ENCODE measurements around the gene PXT1.

The PXT1 gene

DNA sequence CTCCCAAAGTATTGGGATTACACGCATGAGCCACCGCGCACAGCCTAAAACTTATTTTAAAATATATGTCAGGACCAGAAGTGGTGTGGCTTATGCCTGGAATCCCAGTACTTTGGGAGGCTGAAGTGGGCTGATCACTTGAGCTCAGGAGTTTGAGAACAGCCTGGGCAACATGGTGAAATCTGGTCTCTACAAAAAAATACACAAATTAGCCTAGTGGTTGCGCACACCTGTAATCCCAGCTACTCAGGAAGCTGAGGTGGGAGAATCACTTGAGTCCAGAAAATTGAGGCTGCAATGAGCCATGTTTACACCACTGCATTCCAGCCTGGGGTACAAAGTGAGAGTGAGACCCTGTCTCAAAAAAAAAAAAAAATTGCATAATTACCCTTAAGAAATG, 13.7 kb downstream of the PXT1 start:
- no peaks in the 10 kb centered on the region for H3K4me1 ChIP-seq
- H3K36me3 ChIP-seq (ENCODE audit: control insufficient read depth, insufficient read depth, low read length) = no peaks in the 10 kb centered on the region
- H2AFZ ChIP-seq = no peak overlapping the region
- no peak overlapping the region for H3K27ac ChIP-seq
- H3K9me3 ChIP-seq (ENCODE audit: control insufficient read depth, low read length) = no peaks in the 10 kb centered on the region
- TF ChIP-seq, protein P1, sequence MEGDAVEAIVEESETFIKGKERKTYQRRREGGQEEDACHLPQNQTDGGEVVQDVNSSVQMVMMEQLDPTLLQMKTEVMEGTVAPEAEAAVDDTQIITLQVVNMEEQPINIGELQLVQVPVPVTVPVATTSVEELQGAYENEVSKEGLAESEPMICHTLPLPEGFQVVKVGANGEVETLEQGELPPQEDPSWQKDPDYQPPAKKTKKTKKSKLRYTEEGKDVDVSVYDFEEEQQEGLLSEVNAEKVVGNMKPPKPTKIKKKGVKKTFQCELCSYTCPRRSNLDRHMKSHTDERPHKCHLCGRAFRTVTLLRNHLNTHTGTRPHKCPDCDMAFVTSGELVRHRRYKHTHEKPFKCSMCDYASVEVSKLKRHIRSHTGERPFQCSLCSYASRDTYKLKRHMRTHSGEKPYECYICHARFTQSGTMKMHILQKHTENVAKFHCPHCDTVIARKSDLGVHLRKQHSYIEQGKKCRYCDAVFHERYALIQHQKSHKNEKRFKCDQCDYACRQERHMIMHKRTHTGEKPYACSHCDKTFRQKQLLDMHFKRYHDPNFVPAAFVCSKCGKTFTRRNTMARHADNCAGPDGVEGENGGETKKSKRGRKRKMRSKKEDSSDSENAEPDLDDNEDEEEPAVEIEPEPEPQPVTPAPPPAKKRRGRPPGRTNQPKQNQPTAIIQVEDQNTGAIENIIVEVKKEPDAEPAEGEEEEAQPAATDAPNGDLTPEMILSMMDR (IDR thresholded peaks at IDR 0.05) = no peak
- H3K4me3 ChIP-seq (ENCODE audit: low read depth, low read length) = no peak overlapping the region
- H3K79me2 ChIP-seq = no peaks in the 10 kb centered on the region
- no peaks in the 10 kb centered on the region for H3K27me3 ChIP-seq (ENCODE audit: control insufficient read depth, insufficient read depth, low read length)
- no peak overlapping the region for H3K9ac ChIP-seq
- no peak overlapping the region for H3K4me2 ChIP-seq (ENCODE audit: low read length)

DNA sequence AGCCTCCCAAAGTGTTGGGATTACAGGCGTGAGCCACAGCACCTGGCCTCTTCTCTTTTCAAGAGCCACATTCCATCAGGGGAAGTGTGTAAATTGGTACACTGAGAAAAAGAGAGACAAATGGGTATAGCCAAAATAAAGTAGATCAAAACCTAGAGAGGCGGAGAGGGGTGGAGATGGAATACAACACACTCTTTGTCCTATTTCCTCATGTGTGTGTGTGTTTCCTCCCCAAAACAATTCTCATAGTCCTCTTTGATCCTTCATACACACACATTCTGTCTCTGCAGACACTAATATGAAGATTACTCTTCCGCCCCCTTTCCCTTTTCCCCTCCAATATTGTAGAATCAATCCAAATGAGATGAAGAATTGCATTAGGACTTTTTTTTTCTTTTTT, 16.0 kb downstream of the PXT1 start:
- Histone ChIP-seq H2AFZ (no peak overlapping the region), H3K9ac (no peak overlapping the region), H3K4me2 (ENCODE audit: low read length) (no peak overlapping the region), H3K36me3 (ENCODE audit: control insufficient read depth, insufficient read depth, low read length) (no peaks in the 10 kb centered on the region), H3K4me1 (no peaks in the 10 kb centered on the region), H3K9me3 (ENCODE audit: control insufficient read depth, low read length) (no peaks in the 10 kb centered on the region), H3K4me3 (ENCODE audit: low read depth, low read length) (no peak overlapping the region), H3K79me2 (no peaks in the 10 kb centered on the region), H3K27ac (no peak overlapping the region), H3K27me3 (ENCODE audit: control insufficient read depth, insufficient read depth, low read length) (no peaks in the 10 kb centered on the region)
- TF ChIP-seq, protein P1 (IDR thresholded peaks at IDR 0.05) = no peak

DNA sequence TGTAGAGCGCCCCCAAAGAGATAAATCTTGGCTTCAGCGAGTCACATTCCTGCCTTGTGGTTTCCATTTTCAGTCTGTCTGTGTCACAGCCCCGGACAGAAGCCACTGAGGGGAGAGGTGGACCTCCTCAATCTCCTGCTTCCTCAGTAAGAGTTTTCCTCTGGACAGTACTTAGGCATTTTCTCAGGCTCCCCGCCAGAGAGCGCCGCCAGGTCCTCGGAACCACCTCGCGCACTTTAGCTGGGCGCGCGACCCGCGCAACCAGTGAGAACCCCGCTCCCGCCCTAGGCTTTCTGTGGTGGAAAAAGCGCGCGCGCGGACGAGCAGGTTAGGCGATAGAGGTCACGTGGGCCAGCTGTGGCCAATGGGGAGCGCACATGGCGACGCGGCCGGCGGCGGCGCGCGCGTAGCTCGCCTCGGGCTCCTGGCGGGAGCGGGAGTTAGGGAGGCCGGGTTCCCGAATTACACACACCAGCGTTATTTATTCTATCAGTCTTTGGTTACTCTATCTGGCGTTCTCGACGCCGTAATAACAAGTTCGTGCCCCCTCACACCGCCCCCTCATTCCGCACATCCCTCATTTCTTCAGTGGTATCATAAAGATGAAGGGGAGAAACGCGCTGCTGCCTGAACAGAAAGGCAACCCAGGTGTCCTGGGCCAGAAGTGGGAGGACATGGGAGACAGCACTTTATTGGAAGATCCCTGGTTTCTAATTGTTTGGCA, 19.4 kb downstream of the PXT1 start:
- TF ChIP-seq, protein P1 (IDR thresholded peaks at IDR 0.05) = peak; percentile 82
- Histone ChIP-seq H3K79me2 (no peaks in the 10 kb centered on the region), H3K36me3 (ENCODE audit: control insufficient read depth, insufficient read depth, low read length) (no peaks in the 10 kb centered on the region), H3K27ac (peak overlapping the region; percentile 82), H2AFZ (peak overlapping the region; percentile 99), H3K27me3 (ENCODE audit: control insufficient read depth, insufficient read depth, low read length) (no peaks in the 10 kb centered on the region), H3K9me3 (ENCODE audit: control insufficient read depth, low read length) (no peaks in the 10 kb centered on the region), H3K4me3 (ENCODE audit: low read depth, low read length) (peak overlapping the region; percentile 84), H3K4me2 (ENCODE audit: low read length) (peak overlapping the region; percentile 99), H3K9ac (peak overlapping the region; percentile 40), H3K4me1 (no peaks in the 10 kb centered on the region)

DNA sequence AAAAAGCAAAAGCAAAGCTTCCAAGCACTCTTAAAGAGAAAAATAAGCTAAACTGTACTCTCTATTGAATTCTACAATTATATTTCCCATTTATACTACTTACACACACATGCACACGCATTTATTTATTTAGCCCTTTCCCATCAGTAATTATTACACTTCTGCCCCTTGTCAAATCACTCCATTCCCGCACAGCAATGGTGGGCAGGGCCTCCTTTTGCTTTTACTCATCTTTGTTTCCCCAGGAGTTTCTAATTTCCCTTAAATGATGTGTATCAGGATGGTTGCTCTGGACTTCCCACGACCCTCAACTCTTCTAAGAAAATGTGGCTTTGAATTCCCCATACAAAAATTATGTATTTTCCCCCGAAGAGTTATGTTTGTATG, 19.9 kb downstream of the PXT1 start:
- Histone ChIP-seq H3K4me3 (ENCODE audit: low read depth, low read length) (peak overlapping the region; percentile 84), H3K4me2 (ENCODE audit: low read length) (peak overlapping the region; percentile 99), H3K27ac (peak overlapping the region; percentile 82), H3K79me2 (no peaks in the 10 kb centered on the region), H2AFZ (peak overlapping the region; percentile 74), H3K36me3 (ENCODE audit: control insufficient read depth, insufficient read depth, low read length) (no peaks in the 10 kb centered on the region), H3K27me3 (ENCODE audit: control insufficient read depth, insufficient read depth, low read length) (no peaks in the 10 kb centered on the region), H3K9me3 (ENCODE audit: control insufficient read depth, low read length) (no peaks in the 10 kb centered on the region), H3K4me1 (no peaks in the 10 kb centered on the region), H3K9ac (no peak overlapping the region)
- TF ChIP-seq, protein P1 (IDR thresholded peaks at IDR 0.05) = no peak

DNA sequence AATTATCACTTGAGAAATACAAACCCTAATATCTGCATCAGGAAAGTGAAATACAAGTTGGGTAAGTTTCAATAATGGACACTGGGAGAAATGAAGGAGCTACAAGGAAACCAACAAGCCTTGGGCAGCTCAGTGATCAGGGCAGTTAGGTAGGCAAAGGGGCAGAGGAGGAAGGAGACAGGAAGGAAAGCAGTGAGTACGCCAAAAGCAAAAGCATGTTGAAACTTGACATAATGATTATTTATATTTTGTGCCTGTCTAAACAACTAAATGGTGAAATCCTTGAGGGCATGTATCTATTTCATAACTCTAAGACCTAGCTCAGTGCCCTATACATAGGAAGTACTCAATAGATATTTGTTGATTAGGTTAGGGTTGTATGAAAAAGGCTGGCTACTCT, 23.3 kb downstream of the PXT1 start:
- Histone ChIP-seq H3K4me2 (ENCODE audit: low read length) (no peak overlapping the region), H3K9ac (no peak overlapping the region), H3K79me2 (no peaks in the 10 kb centered on the region), H3K4me1 (no peaks in the 10 kb centered on the region), H3K36me3 (ENCODE audit: control insufficient read depth, insufficient read depth, low read length) (no peaks in the 10 kb centered on the region), H3K27ac (no peak overlapping the region), H2AFZ (no peak overlapping the region), H3K4me3 (ENCODE audit: low read depth, low read length) (no peak overlapping the region), H3K9me3 (ENCODE audit: control insufficient read depth, low read length) (no peaks in the 10 kb centered on the region), H3K27me3 (ENCODE audit: control insufficient read depth, insufficient read depth, low read length) (no peaks in the 10 kb centered on the region)
- TF ChIP-seq, protein P1 (IDR thresholded peaks at IDR 0.05) = no peak
